GM08714 (cell line): ENCODE data around the gene ACACB.

ENCODE experiments used
- H3K4me3 ChIP-seq: fragments of 200-500 bp; sonication (Bioruptor generic); 2 replicates; pipeline ENCODE4 v1.5.1; 2014; ENCODE audit warnings: mild to moderate bottlenecking, low read length, inconsistent platforms
- ZNF274 ChIP-seq: IDR thresholded peaks from 2 replicates; pipeline ENCODE4 v1.6.1; 2012; ENCODE audit warnings: mild to moderate bottlenecking, low read depth, low read length

ACACB gene

DNA sequence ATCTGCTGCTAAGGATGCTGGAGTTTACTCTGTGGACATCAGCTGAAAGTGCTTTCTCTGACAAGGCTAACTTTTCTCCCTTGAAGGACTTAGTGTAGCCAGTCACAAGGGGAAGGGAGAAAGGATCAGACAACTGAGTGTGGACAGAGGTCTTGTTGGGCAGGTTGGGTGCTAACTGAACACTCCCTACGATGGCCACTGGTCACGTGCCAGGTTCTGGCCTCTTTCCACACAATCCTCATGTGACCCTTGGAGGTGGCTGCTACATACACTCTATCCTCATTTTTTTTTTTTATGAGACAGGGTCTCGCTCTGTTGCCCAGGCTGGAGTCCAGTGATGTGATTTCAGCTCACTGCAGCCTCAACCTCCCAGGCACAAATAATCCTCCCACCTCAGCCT, 153.0 kb downstream of the ACACB start:
- TF ChIP-seq ZNF274: no peak
- no peak overlapping the region for H3K4me3 ChIP-seq

GRCh38 chr12:109270494-109270893, 154.1 kb downstream of the ACACB start:
- TF ChIP-seq ZNF274: no peak
- H3K4me3 ChIP-seq: no peak overlapping the region

GRCh38 chr12:109271418-109271817, 155.0 kb downstream of the ACACB start:
- H3K4me3 ChIP-seq: no peak overlapping the region
- no peak for TF ChIP-seq ZNF274

DNA sequence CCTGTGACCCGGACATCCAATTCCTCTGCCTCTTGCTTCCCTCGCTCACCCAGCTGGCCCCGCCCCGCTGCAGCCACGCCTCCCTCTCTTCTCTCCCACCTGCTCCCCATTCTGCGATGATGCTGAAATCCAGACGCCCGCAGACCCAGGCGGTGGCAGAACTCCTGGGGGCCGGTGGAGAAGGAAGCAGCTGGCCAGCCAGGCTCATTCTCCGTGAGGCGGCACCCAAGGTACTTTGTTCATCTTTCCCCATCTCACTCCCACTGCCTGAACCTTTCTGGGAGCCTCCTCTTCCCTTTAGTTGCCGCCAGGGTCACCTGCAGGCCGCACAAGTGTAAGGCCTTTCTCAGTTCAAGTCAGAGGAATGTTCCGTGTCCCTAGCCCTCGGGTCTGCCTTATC, 157.0 kb downstream of the ACACB start:
- TF ChIP-seq ZNF274: no peak
- H3K4me3 ChIP-seq: no peak overlapping the region

DNA sequence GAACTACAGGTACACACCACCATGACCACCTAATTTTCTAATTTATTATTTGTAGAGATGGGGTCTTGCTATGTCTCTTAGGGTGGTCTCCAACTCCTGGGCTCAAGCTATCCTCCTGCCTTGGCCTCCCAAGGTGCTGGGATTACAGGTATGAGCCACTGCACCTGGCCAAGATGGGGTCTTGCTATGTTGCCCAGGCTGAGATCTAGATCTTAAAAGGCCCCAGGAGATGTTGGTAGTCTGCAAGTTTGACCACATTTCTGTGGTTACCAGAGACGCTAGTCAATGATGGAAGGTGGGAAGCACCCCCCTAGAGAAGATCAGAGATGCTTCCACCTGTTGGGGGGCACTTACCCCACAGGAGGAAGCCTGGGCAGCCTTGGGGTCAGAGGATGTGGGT, 158.0 kb downstream of the ACACB start:
- TF ChIP-seq ZNF274: no peak
- H3K4me3 ChIP-seq: no peak overlapping the region

DNA sequence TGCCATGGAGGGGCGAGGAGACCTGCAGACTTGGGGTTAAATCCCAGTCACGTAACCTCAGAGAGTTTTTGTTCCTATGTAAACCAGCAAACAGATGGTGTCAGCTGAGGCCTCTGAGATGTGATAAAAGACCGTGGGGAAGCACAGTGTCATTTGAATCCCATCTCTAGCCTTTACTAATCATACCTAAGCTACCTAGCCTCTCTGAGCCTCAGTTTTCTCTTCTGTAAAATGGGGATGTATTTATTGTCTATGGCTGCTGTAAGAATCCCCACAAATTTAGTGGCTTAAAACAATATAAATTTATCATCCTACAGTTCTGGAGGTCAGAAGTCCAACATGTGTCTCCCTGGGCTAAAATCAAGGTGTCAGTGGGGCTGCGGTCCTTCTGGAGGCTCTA, 158.8 kb downstream of the ACACB start:
- no peak for TF ChIP-seq ZNF274
- no peak overlapping the region for H3K4me3 ChIP-seq

DNA sequence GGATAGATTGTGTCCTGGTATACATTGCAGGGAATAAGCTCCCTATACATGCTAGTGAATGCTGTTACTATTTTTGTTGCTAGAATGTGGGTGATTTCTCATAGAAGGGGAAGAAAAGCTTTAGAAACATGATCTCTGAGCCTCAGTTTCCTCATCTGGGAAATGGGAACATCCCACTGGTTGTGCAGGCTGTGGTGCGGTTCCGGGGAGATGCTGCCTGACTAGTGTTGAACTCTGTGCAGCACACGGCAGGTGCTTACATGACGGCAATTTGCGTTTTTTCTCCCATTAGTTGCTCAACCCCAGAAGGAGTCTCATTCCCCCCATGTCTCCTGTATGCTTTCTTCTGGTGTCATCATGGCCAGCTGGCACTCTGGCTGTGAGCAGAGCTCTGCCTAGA, 159.8 kb downstream of the ACACB start:
- TF ChIP-seq ZNF274: no peak
- no peak overlapping the region for H3K4me3 ChIP-seq

- no peak for TF ChIP-seq ZNF274
- no peak overlapping the region for H3K4me3 ChIP-seq
Observed at GRCh38 chr12:109277255-109277898, 161.0 kb downstream of the ACACB start.

DNA sequence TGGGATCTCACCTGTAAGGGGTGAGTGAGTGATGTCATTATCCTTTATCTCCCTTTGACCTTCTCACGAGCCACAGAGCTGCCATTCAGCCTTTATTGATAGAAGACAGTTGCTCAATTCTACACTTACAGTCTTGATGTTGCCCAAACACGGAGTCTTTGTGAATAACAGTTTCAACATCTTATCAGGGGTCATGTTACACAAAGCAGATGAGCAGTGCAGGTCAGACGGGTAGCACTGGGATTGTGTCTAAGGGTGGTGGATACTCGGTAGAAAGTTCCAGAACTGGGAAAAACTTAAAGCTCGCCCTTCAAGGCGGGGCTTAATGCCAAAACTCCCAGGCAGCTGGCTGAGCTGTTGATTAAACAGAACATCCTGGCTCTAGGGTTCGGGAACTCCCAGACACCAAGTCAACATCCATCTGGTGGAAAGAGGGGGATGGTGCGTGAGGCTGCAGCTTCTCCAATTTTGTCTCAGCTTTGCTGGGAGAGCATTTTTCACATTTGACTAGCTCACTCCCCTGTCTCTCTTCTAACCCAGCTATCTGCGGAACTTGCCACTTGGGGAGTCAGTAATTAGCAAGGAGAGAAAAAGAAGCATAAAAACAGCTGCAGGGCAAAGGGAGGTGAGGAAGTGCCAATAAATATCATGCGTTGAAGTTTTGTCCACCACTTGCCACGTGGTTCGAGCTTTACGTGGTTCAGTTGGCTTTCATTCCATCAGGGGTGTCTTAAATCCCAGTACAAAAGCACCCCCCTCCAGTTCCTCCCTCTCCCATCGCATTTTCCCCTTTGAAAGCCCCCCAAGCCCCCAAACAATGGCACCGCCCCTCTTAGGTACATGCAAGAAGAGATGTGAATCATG, 161.7 kb downstream of the ACACB start:
- no peak overlapping the region for H3K4me3 ChIP-seq
- no peak for TF ChIP-seq ZNF274

DNA sequence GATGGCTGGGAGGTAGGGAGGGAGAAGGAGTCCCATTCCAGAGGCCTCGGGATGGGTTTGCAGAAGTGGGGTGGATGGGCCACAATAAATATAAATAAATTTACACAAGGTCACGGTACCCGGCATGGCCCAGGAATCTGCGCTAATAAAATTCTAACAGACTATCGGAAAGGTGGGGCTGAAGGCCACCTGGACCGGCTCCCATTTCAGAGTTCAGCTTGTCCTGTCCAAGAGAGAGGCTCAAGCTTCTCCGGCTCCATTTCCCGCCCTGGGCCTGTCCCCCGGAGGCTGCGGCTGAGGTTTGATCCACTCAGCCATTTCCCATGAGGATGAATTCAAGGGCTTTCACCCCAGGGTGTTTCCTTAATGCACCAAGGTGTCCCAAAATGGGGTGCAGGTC, 162.5 kb downstream of the ACACB start:
- no peak for TF ChIP-seq ZNF274
- H3K4me3 ChIP-seq: no peak overlapping the region

- H3K4me3 ChIP-seq: no peak overlapping the region
- no peak for TF ChIP-seq ZNF274
Observed at GRCh38 chr12:109279525-109279924, 163.1 kb downstream of the ACACB start.

GRCh38 chr12:109281452-109281851, 165.1 kb downstream of the ACACB start:
- no peak for TF ChIP-seq ZNF274
- H3K4me3 ChIP-seq: no peak overlapping the region

GRCh38 chr12:109284392-109284791, 168.0 kb downstream of the ACACB start:
- no peak for TF ChIP-seq ZNF274
- H3K4me3 ChIP-seq: no peak overlapping the region

- no peak for TF ChIP-seq ZNF274
- no peak overlapping the region for H3K4me3 ChIP-seq
Observed at GRCh38 chr12:109286252-109286651, 169.9 kb downstream of the ACACB start.

DNA sequence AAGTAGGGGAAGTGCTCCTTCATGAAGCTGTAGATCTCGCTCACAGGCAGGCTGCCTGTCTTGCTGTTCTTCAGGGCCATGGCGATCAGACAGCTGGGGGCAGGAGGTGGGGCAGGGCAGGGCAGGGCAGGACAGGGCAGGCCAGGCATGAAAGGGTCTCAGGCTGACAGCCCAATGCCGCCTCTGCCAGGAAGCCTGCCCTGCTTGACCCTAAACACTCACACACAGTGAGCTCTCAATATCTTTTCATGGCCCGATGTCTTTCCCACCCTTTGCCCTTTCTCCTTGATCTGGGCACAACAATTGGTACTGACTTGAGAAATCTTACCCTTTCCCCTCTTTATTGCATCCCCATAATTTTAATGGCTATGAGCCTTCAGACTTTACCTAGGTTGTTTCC, 170.3 kb downstream of the ACACB start:
- H3K4me3 ChIP-seq: no peak overlapping the region
- no peak for TF ChIP-seq ZNF274
